ENCODE measurements around the gene CDKN1A. TPM values are rescaled to one million over a fixed set of nuclear protein-coding genes. Genes with fewer than 3 reads are reported as not detected.

CDKN1A gene
- total and polyA plus RNA-seq, 9 of the 15 experiments (the other 6 are each of a cell fraction or from before 2014, with no cell fraction given) = 0.25 to 8.1 (median 5.1) TPM

DNA sequence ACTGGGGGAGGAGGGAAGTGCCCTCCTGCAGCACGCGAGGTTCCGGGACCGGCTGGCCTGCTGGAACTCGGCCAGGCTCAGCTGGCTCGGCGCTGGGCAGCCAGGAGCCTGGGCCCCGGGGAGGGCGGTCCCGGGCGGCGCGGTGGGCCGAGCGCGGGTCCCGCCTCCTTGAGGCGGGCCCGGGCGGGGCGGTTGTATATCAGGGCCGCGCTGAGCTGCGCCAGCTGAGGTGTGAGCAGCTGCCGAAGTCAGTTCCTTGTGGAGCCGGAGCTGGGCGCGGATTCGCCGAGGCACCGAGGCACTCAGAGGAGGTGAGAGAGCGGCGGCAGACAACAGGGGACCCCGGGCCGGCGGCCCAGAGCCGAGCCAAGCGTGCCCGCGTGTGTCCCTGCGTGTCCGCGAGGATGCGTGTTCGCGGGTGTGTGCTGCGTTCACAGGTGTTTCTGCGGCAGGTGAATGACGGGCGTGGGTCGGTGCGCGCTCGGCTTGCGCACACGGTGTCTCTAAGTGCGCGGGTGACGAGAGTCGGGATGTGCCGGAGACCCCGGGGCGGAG is at the start of gene CDKN1A (continued):
- peak in 2 of 3 experiments; percentile 34 to 63 for TF ChIP-seq YY1 (IDR thresholded peaks at IDR 0.05; ENCODE audit: borderline replicate concordance in 1 of 3, control insufficient read depth in 1 of 3, extremely low read depth in 1 of 3, insufficient read depth in 3 of 3, insufficient read length in 1 of 3, insufficient replicate concordance in 2 of 3, low read depth in 1 of 3, low read length in 2 of 3)
- peak; percentile 96 for TF ChIP-seq POLR2G (IDR thresholded peaks at IDR 0.05; ENCODE audit: low read depth, low read length)
- TF ChIP-seq, protein P1, sequence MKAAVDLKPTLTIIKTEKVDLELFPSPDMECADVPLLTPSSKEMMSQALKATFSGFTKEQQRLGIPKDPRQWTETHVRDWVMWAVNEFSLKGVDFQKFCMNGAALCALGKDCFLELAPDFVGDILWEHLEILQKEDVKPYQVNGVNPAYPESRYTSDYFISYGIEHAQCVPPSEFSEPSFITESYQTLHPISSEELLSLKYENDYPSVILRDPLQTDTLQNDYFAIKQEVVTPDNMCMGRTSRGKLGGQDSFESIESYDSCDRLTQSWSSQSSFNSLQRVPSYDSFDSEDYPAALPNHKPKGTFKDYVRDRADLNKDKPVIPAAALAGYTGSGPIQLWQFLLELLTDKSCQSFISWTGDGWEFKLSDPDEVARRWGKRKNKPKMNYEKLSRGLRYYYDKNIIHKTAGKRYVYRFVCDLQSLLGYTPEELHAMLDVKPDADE (conservative IDR thresholded peaks at IDR 0.05; ENCODE audit: control insufficient read depth, low read depth, low read length) = peak; percentile 60; the same call in 1 of the 2 replicates
- TF ChIP-seq ZNF696 (CRISPR knock-in tag; conservative IDR thresholded peaks at IDR 0.05) = no peak
- no peak for TF ChIP-seq ARNT (IDR thresholded peaks at IDR 0.05)
- peak; percentile 46 for TF ChIP-seq RBM22 (IDR thresholded peaks at IDR 0.05; ENCODE audit: low read depth, low read length, poor library complexity, severe bottlenecking)
- TF ChIP-seq HLTF (IDR thresholded peaks at IDR 0.05) = peak; percentile 56; the same call in 1 of the 2 replicates
- TF ChIP-seq, protein P2, sequence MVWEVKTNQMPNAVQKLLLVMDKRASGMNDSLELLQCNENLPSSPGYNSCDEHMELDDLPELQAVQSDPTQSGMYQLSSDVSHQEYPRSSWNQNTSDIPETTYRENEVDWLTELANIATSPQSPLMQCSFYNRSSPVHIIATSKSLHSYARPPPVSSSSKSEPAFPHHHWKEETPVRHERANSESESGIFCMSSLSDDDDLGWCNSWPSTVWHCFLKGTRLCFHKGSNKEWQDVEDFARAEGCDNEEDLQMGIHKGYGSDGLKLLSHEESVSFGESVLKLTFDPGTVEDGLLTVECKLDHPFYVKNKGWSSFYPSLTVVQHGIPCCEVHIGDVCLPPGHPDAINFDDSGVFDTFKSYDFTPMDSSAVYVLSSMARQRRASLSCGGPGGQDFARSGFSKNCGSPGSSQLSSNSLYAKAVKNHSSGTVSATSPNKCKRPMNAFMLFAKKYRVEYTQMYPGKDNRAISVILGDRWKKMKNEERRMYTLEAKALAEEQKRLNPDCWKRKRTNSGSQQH (CRISPR knock-in tag; IDR thresholded peaks at IDR 0.05) = 0 out of 2 replicates have a peak, but pooled peaks have one; percentile 36
- TF ChIP-seq ZNF24 (IDR thresholded peaks at IDR 0.05) = no peak
- peak in 1 of 2 experiments; percentile 64; a peak in 1 of 4 replicates for TF ChIP-seq NONO (IDR thresholded peaks at IDR 0.05; ENCODE audit: low read depth in 2 of 2, low read length in 1 of 2)
- TF ChIP-seq ATF7 (IDR thresholded peaks at IDR 0.05) = 0 out of 2 replicates have a peak, but pooled peaks have one; percentile 26
- peak; percentile 71 for TF ChIP-seq POLR2B (IDR thresholded peaks at IDR 0.05; ENCODE audit: low read depth, partially characterized antibody)
- TF ChIP-seq, protein P3, sequence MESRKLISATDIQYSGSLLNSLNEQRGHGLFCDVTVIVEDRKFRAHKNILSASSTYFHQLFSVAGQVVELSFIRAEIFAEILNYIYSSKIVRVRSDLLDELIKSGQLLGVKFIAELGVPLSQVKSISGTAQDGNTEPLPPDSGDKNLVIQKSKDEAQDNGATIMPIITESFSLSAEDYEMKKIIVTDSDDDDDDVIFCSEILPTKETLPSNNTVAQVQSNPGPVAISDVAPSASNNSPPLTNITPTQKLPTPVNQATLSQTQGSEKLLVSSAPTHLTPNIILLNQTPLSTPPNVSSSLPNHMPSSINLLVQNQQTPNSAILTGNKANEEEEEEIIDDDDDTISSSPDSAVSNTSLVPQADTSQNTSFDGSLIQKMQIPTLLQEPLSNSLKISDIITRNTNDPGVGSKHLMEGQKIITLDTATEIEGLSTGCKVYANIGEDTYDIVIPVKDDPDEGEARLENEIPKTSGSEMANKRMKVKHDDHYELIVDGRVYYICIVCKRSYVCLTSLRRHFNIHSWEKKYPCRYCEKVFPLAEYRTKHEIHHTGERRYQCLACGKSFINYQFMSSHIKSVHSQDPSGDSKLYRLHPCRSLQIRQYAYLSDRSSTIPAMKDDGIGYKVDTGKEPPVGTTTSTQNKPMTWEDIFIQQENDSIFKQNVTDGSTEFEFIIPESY (CRISPR knock-in tag; IDR thresholded peaks at IDR 0.05) = no peak
- peak; percentile 88 for TF ChIP-seq CCNT2 (IDR thresholded peaks at IDR 0.05; ENCODE audit: borderline replicate concordance, extremely low read depth, insufficient read length, low read depth, low read length)
- TF ChIP-seq SP1 (CRISPR knock-in tag; IDR thresholded peaks at IDR 0.05) = no peak; the same call in 1 of the 2 replicates
- TF ChIP-seq, protein P4, sequence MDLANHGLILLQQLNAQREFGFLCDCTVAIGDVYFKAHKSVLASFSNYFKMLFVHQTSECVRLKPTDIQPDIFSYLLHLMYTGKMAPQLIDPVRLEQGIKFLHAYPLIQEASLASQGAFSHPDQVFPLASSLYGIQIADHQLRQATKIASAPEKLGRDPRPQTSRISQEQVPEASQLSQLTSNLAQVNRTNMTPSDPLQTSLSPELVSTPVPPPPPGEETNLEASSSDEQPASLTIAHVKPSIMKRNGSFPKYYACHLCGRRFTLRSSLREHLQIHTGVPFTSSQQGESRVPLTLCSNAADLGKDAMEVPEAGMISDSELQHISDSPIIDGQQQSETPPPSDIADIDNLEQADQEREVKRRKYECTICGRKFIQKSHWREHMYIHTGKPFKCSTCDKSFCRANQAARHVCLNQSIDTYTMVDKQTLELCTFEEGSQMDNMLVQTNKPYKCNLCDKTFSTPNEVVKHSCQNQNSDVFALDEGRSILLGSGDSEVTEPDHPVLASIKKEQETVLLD (IDR thresholded peaks at IDR 0.05) = peak; percentile 89
- no peak for TF ChIP-seq RFX1 (IDR thresholded peaks at IDR 0.05)
- TF ChIP-seq ZNF263 (CRISPR knock-in tag; IDR thresholded peaks at IDR 0.05; ENCODE audit: borderline replicate concordance) = peak; percentile 29
- no peak for TF ChIP-seq ELF2 (CRISPR knock-in tag; IDR thresholded peaks at IDR 0.05)
- no peak; the same call in none of the 2 replicates for TF ChIP-seq SMAD4 (CRISPR knock-in tag; conservative IDR thresholded peaks at IDR 0.05)
- TF ChIP-seq TGIF2 (CRISPR knock-in tag; IDR thresholded peaks at IDR 0.05) = no peak; the same call in none of the 2 replicates
- TF ChIP-seq ILK (tag; IDR thresholded peaks at IDR 0.05; ENCODE audit: borderline replicate concordance, low read depth) = no peak

Measured in K562 (cell line).